NCI-H1694 (cell line): ENCODE data around the gene KIAA0319L.
"Not testable (repeated sequence)": the region's sequence is repeated elsewhere in the genome, so short reads cannot be mapped to it uniquely, and the experiment has no call there.

Source experiments
- DNase-seq: peaks from one replicate; lab custom pipeline; 2025; lab: John Stamatoyannopoulos, UW

KIAA0319L gene

GRCh38 chr1:35581621-35582020 lies 24.4 kb upstream of the KIAA0319L start:
- not testable (repeated sequence) for DNase-seq

DNA sequence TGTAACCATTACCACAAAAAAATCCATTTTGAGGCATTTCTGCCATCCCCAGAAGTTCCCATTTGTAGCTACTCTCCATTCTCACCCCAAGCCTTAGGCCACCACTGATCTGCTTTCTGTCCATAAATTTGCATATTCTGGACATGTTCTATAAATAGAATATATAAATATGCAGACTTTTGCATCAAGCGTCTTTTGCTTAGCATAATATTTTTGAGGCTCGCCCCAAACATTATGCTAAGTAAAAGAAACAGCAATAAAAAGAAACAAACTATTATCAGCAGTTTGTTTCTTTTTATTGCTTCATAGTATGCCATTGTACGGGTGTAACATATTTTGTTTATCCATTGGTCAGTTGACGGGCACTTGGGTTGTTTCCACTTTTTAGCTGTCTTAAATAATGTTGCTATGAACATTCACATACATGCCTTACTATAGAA lies 23.8 kb upstream of the KIAA0319L start:
- no peak for DNase-seq

GRCh38 chr1:35577071-35577998 lies 20.1 kb upstream of the KIAA0319L start:
- DNase-seq: no peak

DNA sequence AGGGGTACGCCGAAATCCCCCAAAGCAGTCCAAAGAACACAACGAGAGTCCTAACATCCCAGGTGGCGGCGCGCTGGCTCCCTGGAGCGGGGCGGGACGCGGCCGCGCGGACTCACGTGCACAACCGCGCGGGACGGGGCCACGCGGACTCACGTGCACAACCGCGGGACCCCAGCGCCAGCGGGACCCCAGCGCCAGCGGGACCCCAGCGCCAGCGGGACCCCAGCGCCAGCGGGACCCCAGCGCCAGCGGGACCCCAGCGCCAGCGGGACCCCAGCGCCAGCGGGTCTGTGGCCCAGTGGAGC lies 19.5 kb upstream of the KIAA0319L start:
- not testable (repeated sequence) for DNase-seq

DNA sequence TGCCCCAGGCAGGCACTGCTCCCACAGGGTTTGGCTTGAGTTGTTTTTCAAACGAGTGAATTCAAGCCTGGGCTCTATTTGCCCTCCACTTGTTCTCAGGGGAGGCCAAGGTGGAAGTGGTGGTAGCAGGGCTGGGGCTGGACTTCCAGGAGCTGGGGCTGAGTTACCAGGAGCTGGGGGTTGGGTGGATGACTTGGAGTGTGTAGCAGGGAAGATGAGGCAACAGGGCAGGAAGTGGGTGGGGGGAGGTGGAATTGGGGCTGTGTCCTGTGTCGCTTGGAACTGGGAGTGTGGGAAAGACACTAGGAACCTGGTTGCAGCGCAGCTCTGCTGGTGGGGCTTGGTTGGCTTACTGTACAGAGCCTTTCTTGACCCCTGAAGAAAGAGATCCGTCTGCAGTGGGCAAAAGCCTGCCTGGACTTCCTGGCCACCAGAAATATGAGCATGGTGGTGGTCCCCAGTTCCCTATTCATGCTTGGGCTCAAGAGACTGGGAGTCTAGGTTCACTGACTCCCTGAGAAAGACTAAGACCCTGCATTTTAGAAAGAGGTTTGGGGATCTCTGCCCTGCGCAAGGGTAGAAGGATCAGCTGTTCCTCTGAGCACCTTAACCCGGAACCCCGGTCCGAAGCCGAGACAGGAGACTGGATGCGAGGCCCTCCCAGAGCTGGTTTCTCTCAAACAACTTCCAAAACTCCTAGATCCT lies 19.0 kb upstream of the KIAA0319L start:
- DNase-seq: no peak

DNA sequence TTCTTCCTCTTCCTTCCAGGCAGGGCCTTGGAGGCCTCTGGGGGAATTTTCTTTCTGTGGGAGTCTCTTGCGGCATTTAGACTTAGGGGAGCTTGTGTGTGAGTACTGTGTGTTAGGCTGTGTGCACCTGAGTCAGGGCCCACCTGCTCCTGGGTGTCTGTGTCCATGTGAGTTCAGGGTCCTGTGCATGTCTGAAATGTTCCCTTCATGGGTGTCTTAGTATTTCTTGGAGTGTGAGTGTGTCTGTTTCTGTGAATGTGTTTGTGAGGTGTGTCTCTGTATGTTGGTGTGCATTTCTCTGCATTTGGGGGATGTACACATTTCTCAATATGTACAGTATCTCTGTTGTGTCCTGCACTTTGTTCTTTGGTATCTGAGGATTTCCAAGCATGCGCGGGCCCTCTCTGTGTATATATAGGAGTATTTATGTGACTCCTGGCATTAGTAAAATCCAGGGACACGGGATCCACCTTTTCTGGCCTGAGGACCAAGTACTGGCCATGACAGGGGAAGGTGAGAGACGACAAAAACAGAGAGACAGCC lies 18.3 kb upstream of the KIAA0319L start:
- no peak for DNase-seq

- no peak for DNase-seq
Measured at GRCh38 chr1:35574655-35575415, 17.6 kb upstream of the KIAA0319L start.

GRCh38 chr1:35574125-35574654 lies 17.0 kb upstream of the KIAA0319L start:
- DNase-seq: no peak

- DNase-seq: peak; percentile 7
Measured at GRCh38 chr1:35573198-35574124, 16.3 kb upstream of the KIAA0319L start, which contains the start of gene TFAP2E. Gene TFAP2E, plus strand, starts transcription at chr1:35573314. Its CDS starts 264 bp downstream, at chr1:35573578.

DNA sequence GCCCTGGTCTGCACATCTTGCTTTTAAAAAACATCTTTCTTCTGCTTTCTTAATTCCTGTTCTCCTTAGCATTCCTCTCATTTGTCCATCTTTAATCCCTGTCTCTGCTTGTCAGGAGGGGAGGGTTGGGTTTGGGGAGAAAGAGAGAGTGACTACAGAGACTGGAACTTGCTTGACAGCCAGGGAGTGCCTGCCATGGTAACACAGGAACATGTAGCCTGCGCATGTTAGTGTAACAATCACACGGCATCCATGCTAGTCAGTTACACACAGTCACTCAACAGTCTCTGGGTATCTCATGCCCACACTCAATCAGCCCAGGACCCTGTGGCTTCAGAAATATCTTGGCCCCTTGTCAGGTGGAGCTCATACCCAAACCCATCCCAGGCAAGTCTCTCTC lies 15.1 kb upstream of the KIAA0319L start:
- DNase-seq: no peak

DNA sequence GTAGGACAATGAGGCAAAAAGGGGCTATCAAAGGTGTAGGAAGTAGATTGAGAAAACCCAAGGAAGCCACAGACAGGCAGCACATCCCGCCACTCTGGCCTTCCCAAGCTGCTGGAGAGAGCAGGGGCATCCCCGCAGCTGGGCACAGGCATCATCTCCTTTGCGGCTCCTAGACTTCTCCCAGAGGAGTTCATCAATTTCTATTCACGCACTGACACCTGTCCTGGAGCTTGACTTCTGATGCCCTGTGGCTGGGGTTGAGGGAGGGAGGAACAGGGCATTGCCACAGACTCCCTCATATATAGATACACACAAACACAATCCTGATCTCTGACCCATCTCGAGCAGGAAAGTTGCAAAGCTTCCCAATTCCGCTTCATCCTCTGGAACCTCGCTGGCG lies 14.1 kb upstream of the KIAA0319L start:
- DNase-seq: no peak

- no peak for DNase-seq
Measured at GRCh38 chr1:35570589-35571137, 13.5 kb upstream of the KIAA0319L start.

DNA sequence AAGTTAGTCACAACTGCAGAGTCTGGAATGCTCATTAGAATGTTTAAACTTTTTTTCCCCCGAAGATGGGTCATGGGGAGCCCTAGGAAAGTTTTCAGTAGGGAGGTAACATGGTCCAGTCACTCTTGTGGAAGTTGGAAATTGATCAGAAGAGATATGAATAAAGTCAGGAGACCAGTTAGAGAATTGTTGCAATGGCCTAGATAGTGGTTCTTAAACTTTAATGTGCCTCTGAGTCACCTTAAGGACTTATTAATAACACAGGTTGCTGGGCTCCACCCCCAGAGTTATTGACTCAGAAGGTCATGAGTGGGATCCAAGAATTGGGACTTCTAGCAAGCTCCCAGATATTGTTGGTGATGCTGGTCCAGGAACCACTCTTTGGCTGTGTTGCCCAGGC lies 12.7 kb upstream of the KIAA0319L start:
- DNase-seq: no peak

DNA sequence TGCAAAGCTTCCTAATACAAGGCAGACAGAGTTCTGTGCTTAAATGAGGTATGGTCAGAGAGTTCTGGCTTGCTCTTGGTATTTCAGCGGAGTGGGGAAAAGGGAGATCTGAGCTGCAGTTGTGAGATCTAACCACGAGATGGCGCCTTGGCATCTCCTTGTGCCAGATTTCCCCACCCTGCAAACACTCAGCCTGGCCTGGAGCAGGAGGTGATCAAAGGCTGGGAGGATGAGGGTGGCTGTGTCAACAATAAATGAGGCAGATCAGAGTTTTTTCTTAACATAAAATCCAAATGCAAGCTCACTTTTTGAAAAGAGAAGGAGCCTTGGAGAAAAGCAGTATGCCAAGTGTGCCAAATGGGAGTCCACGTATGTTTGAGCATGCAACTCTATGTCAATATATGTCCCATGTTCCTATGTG lies 11.8 kb upstream of the KIAA0319L start:
- DNase-seq: peak; percentile 70

- no peak for DNase-seq
Measured at GRCh38 chr1:35567947-35568558, 10.8 kb upstream of the KIAA0319L start.

GRCh38 chr1:35565742-35566133 lies 8.5 kb upstream of the KIAA0319L start:
- no peak for DNase-seq

DNA sequence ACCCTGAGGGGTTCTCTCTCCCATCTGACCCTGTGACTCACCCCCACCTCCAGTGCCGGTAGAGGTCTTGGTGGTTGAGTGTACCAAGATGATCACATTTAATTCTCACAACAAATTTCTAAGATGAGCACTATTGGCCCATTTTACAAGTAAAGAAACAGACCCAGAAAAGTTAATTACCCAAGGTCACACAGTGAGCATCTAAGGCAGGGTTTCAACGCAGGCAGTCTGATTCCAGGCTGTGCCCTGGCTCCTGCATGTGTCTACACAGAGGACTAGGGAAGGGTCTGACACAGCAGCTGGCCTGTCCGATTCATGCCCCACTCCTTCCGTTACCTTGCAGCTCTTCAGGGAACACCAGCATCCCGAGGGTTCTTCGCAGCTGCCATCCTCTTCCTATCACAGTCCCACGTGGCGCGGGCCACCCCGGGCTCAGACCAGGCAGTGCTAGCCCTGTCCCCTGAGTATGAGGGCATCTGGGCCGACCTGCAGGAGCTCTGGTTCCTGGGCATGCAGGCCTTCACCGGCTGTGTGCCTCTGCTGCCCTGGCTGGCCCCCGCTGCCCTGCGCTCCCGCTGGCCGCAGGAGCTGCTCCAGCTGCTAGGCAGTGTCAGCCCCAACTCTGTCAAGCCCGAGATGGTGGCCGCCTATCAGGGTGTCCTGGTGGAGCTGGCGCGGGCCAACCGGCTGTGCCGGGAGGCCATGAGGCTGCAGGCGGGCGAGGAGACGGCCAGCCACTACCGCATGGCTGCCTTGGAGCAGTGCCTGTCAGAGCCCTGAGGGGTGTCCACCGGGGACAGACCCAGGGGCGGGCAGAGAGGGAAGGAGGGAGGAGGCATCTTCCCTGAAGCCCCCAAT lies 7.9 kb upstream of the KIAA0319L start:
- no peak for DNase-seq

DNA sequence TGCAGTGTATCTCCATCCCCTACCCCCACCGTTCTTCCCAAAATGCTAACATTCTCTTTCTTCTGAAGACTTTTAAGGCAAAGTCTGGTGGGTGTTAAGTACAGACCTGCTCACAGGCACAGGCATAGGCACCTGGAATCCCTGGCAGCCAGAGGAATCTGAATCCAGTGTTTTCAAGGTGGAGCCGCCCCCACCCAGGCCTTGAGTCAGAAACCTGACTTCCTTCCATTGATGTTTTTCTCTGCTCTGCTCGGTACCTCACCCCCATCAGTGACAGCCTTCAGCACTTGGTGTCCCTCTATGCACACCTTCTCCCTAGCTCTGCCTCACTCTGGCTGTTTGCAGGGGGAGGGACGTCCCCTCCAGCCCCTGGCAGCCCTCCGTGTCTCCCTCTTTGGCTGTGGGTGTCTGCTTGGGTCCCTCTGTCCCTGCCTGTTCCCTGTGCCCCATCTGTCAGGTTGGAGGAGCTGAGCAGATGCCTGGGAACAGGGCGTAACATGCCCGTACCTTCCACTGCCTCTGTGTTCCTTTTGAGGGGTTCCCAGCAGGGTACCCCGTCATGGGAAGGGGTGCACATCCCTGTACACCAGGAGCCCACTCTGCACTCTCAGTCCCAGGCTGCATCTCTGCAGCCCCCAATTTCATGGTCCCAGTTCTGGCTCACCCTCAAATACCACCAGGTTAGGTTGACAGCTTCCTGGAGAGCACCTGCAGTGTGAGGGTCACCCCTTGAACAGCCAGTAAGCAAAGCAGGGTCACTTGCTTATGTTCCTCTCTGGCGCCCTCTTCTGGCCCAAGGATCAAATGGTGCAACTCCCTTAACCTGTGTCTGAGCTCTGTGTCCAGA lies 7.1 kb upstream of the KIAA0319L start:
- peak; percentile 38 for DNase-seq
